Erythroblast (primary cell): ENCODE results near the gene NR2F1-AS1.

Experiments used
- GATA1 ChIP-seq: IDR thresholded peaks from 2 replicates; pipeline ENCODE4 v1.6.1; 2011; ENCODE audit warnings: low read depth, mild to moderate bottlenecking, control low read depth, low read length, moderate library complexity
- POLR2A ChIP-seq: IDR thresholded peaks from 2 replicates; pipeline ENCODE4 v1.6.1; 2011; ENCODE audit warnings: mild to moderate bottlenecking, low read length

GRCh38 chr5:93519740-93520139, 61.3 kb downstream of the NR2F1-AS1 start:
- no peak for TF ChIP-seq POLR2A
- no peak for TF ChIP-seq GATA1
